WI38 (cell line): Measurements from ENCODE around the gene ITGAD.

ENCODE experiments used
- H3K4me3 ChIP-seq: 2 replicates; pipeline ENCODE4 v1.5.1; 2011; ENCODE audit warnings: low read depth, mild to moderate bottlenecking, control low read depth, low read length
- TF ChIP-seq, protein P1 (sequence below): IDR thresholded peaks from 2 replicates; pipeline ENCODE4 v1.5.1; 2012; ENCODE audit warnings: low read depth, mild to moderate bottlenecking, control low read depth, low read length

ITGAD gene

GRCh38 chr16:31467858-31468257, 74.7 kb downstream of the ITGAD start:
- H3K4me3 ChIP-seq = no peak overlapping the region
- TF ChIP-seq, protein P1, sequence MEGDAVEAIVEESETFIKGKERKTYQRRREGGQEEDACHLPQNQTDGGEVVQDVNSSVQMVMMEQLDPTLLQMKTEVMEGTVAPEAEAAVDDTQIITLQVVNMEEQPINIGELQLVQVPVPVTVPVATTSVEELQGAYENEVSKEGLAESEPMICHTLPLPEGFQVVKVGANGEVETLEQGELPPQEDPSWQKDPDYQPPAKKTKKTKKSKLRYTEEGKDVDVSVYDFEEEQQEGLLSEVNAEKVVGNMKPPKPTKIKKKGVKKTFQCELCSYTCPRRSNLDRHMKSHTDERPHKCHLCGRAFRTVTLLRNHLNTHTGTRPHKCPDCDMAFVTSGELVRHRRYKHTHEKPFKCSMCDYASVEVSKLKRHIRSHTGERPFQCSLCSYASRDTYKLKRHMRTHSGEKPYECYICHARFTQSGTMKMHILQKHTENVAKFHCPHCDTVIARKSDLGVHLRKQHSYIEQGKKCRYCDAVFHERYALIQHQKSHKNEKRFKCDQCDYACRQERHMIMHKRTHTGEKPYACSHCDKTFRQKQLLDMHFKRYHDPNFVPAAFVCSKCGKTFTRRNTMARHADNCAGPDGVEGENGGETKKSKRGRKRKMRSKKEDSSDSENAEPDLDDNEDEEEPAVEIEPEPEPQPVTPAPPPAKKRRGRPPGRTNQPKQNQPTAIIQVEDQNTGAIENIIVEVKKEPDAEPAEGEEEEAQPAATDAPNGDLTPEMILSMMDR = no peak

- H3K4me3 ChIP-seq = no peak overlapping the region
- TF ChIP-seq, protein P1 = no peak
Measured at GRCh38 chr16:31470615-31471014, 77.5 kb downstream of the ITGAD start.

- H3K4me3 ChIP-seq = peak overlapping the region; percentile 70
- TF ChIP-seq, protein P1 = no peak
Measured at GRCh38 chr16:31471241-31471874, 78.2 kb downstream of the ITGAD start.

- TF ChIP-seq, protein P1 = no peak
- H3K4me3 ChIP-seq = peak within 1 kb of the TSS; percentile 70
Measured at GRCh38 chr16:31471875-31472708, 79.0 kb downstream of the ITGAD start, which contains the start of gene TGFB1I1. TGFB1I1 (plus strand) TSS chr16:31472152; CDS start chr16:31472189, 37 bp downstream.

- peak overlapping the region; percentile 70 for H3K4me3 ChIP-seq
- TF ChIP-seq, protein P1 = peak; percentile 79
Measured at GRCh38 chr16:31472709-31473203, 79.6 kb downstream of the ITGAD start.

- peak overlapping the region; percentile 70 for H3K4me3 ChIP-seq
- TF ChIP-seq, protein P1 = no peak
Measured at GRCh38 chr16:31473264-31473984, 80.3 kb downstream of the ITGAD start.
